GM12878 (cell line): ENCODE measurements around the gene SETDB1. TPM values are rescaled to one million over a fixed set of nuclear protein-coding genes. Genes with fewer than 3 reads are reported as not detected.

Experiments used
- ATAC-seq: fragments of 200-7000 bp; cut with Tn5 transposase; 3 replicates; pipeline ENCODE4 v1.9.1; 2020; ENCODE audit warnings: mild to moderate bottlenecking, moderate library complexity
- BruUV-seq: library from RNA; stranded (reverse); fragments of 400-500 nt; replicated peaks from 2 replicates; lab custom pipeline; 2021; lab: Mats Ljungman, UMichigan
- CTCF ChIA-PET: fragments of 300-600 bp; sonication (Branson Sonifier 250); formaldehyde crosslinking; extraction: SDS; loops from one replicate; lab custom pipeline; 2021; ENCODE audit warnings: inconsistent platforms; lab: Yijun Ruan, JAX
- POLR2A ChIA-PET: fragments of 350-600 bp; formaldehyde crosslinking; extraction: SDS; loops from one replicate; lab custom pipeline; 2021; ENCODE audit warnings: inconsistent platforms; lab: Charles Lee
- RAD21 ChIA-PET: fragments of 300-600 bp; sonication (Branson Sonifier 250); formaldehyde crosslinking; loops from one replicate; lab custom pipeline; 2023; ENCODE audit warnings: antibody characterized with exemption; ENCODE audit not compliant: unreplicated experiment; lab: Charles Lee
- SMC1A ChIA-PET: fragments of 300-600 bp; sonication (Branson Sonifier 250); formaldehyde crosslinking; loops from one replicate; lab custom pipeline; 2023; ENCODE audit not compliant: unreplicated experiment, uncharacterized antibody; lab: Charles Lee
- DNase-seq: peaks from one replicate; pipeline ENCODE4 v3.0.0-alpha.2; 2011; ENCODE audit warnings: low read depth, low spot score
- FAIRE-seq: peaks from 3 replicates; lab custom pipeline; 2011; peaks lifted over from hg19 to GRCh38; lab: Jason Lieb, UNC
- H2AFZ ChIP-seq: 2 replicates; pipeline ENCODE4 v1.6.0; 2011; ENCODE audit warnings: low read depth, low read length, control low read depth; ENCODE audit not compliant: control insufficient read depth
- H3K27ac ChIP-seq: 2 replicates; pipeline ENCODE4 v1.5.1; 2011; ENCODE audit warnings: control low read depth; ENCODE audit not compliant: control insufficient read depth, insufficient read depth
- H3K27me3 ChIP-seq, 2 experiments: replicated peaks in 1 of 2; 2 replicates each; pipeline versions ENCODE4 v1.6.0 to v1.6.1; 2011; ENCODE audit warnings: low read length in 1 of 2; ENCODE audit not compliant: control insufficient read depth in 2 of 2, insufficient read depth in 2 of 2
- H3K36me3 ChIP-seq, 2 experiments: 2 replicates each; pipeline ENCODE4 v1.5.1; 2011; ENCODE audit warnings: low read length in 1 of 2; ENCODE audit not compliant: control insufficient read depth in 2 of 2, insufficient read depth in 2 of 2
- H3K4me1 ChIP-seq: 2 replicates; pipeline ENCODE4 v1.6.1; 2011; ENCODE audit warnings: mild to moderate bottlenecking, low read length, moderate library complexity, mixed read lengths; ENCODE audit not compliant: control insufficient read depth, insufficient read depth
- H3K4me2 ChIP-seq: 2 replicates; pipeline ENCODE4 v1.6.0; 2011; ENCODE audit warnings: control low read depth; ENCODE audit not compliant: control insufficient read depth, insufficient read depth
- H3K4me3 ChIP-seq: fragments of 200-600 bp; sonication (generic); 2 replicates; pipeline ENCODE4 v1.5.1; 2016
- H3K79me2 ChIP-seq: 2 replicates; pipeline ENCODE4 v1.6.0; 2011; ENCODE audit warnings: low read length; ENCODE audit not compliant: control insufficient read depth, insufficient read depth
- H3K9ac ChIP-seq: 2 replicates; pipeline ENCODE4 v1.8.0; 2011; ENCODE audit warnings: low read length, control low read depth, mixed read lengths; ENCODE audit not compliant: control insufficient read depth, insufficient read depth
- H3K9me3 ChIP-seq: replicated peaks from 3 replicates; pipeline ENCODE4 v1.5.1; 2011; ENCODE audit warnings: mild to moderate bottlenecking, low read length; ENCODE audit not compliant: control insufficient read depth, insufficient read depth
- H4K20me1 ChIP-seq: 2 replicates; pipeline ENCODE4 v1.6.0; 2011; ENCODE audit not compliant: control insufficient read depth, insufficient read depth
- BACH1 ChIP-seq: fragments of 450-650 bp; IDR thresholded peaks from 2 replicates; pipeline ENCODE4 v1.6.1; 2017; ENCODE audit warnings: mild to moderate bottlenecking, borderline replicate concordance
- CBFB ChIP-seq: IDR thresholded peaks from 2 replicates; pipeline ENCODE4 v1.6.1; 2016; ENCODE audit warnings: antibody characterized with exemption, low read depth
- CBX3 ChIP-seq: fragments of 200-600 bp; sonication (generic); IDR thresholded peaks from 2 replicates; pipeline ENCODE4 v1.6.1; 2016; ENCODE audit warnings: low read depth, borderline replicate concordance
- CBX5 ChIP-seq: sonication (generic); IDR thresholded peaks from 2 replicates; pipeline ENCODE4 v1.6.1; 2016; ENCODE audit warnings: low read depth, moderate library complexity, mild to moderate bottlenecking, inconsistent platforms
- CEBPB ChIP-seq, 2 experiments: fragments of 150-350 bp in 1 of 2; IDR thresholded peaks; 2 replicates each; pipeline ENCODE4 v1.6.1; 2012 to 2014; ENCODE audit warnings: low read depth in 2 of 2, low read length in 2 of 2, borderline replicate concordance in 1 of 2, inconsistent platforms in 1 of 2
- DPF2 ChIP-seq: fragments of 450-650 bp; IDR thresholded peaks from 2 replicates; pipeline ENCODE4 v1.6.1; 2017; ENCODE audit warnings: mild to moderate bottlenecking
- EGR1 ChIP-seq, 2 experiments: IDR thresholded peaks; 1 replicate in 1 of 2; 2 replicates in 1 of 2; pipeline ENCODE4 v1.6.1; 2011 to 2012; ENCODE audit warnings: low read depth in 2 of 2, low read length in 2 of 2, borderline replicate concordance in 1 of 2, mild to moderate bottlenecking in 1 of 2, moderate library complexity in 1 of 2
- FOXK2 ChIP-seq: fragments of 450-650 bp; IDR thresholded peaks from 2 replicates; pipeline ENCODE4 v1.6.1; 2017; ENCODE audit warnings: mild to moderate bottlenecking, moderate library complexity
- FOXM1 ChIP-seq: IDR thresholded peaks from 2 replicates; pipeline ENCODE4 v1.6.1; 2012; ENCODE audit warnings: low read depth, mild to moderate bottlenecking, inconsistent platforms, low read length, moderate library complexity
- HDAC2 ChIP-seq: fragments of 200-600 bp; sonication (generic); IDR thresholded peaks from 2 replicates; pipeline ENCODE4 v1.6.1; 2017
- KDM1A ChIP-seq: fragments of 200-600 bp; sonication (generic); IDR thresholded peaks from 2 replicates; pipeline ENCODE4 v1.6.1; 2016; ENCODE audit warnings: borderline replicate concordance
- MYC ChIP-seq: IDR thresholded peaks from 2 replicates; pipeline ENCODE4 v1.6.1; 2011; ENCODE audit warnings: mild to moderate bottlenecking, low read length, moderate library complexity, inconsistent platforms; ENCODE audit not compliant: insufficient read depth, insufficient replicate concordance, insufficient read length, severe bottlenecking
- SIN3A ChIP-seq: IDR thresholded peaks from 2 replicates; pipeline ENCODE4 v1.6.1; 2012; ENCODE audit warnings: low read depth, low read length, improper control_type of control experiment
- SRF ChIP-seq, 2 experiments: IDR thresholded peaks; 2 replicates each; pipeline ENCODE4 v1.6.1; 2011; ENCODE audit warnings: low read depth in 2 of 2, low read length in 2 of 2, mild to moderate bottlenecking in 1 of 2, moderate library complexity in 1 of 2
- STAT3 ChIP-seq: IDR thresholded peaks from 2 replicates; pipeline ENCODE4 v1.6.1; 2011; ENCODE audit warnings: low read depth, low read length, improper control_type of control experiment
- WGBS: methylation state at CpG from one replicate; pipeline ENCODE4 v1.1.6; 2016; ENCODE audit warnings: low lambda C conversion rate; ENCODE audit not compliant: insufficient replicate concordance, insufficient coverage; ENCODE audit errors: missing lambda C conversion rate; 5-methylcytosine and 5-hydroxymethylcytosine counted together
- in situ Hi-C: fragments of 300-500 bp; cut with MboI; formaldehyde crosslinking; loops from 9 replicates; pipeline ENCODE4 v1.14.3; 2018; ENCODE audit warnings: mixed read lengths
- intact Hi-C: fragments of 100-400 bp; cut with micrococcal nuclease; formaldehyde crosslinking; loops from one replicate; pipeline ENCODE4 v1.14.2; 2022; ENCODE audit not compliant: unreplicated experiment
- polyA plus RNA-seq, 11 experiments: library from polyadenylated mRNA; depleted of rRNA in 4 of 11; unstranded in 6 of 11; stranded (reverse) in 5 of 11; fragments of >200 nt; fragmentation: Nextera tagmentation in 4 of 11; fragmentation: Illumina TruSeq in 1 of 11; extraction: Ambion mirVana in 4 of 11; extraction: Trizol in 1 of 11; gene quantifications; 1 replicate in 1 of 11; 2 replicates in 10 of 11; pipeline versions ENCODE4 v1.2.1 to v1.2.3, GENCODE V29; 2011 to 2016; ENCODE audit warnings: inconsistent platforms in 2 of 11, missing spikeins in 2 of 11, low read depth in 1 of 11
- total RNA-seq, 4 experiments: library from RNA; depleted of rRNA in 3 of 4; stranded (reverse); fragments of >200 nt in 3 of 4; fragmentation: Illumina TruSeq in 1 of 4; extraction: Trizol in 1 of 4; gene quantifications; 2 replicates each; pipeline versions ENCODE4 v1.2.1 to v1.2.3, GENCODE V29; 2013 to 2021
- TF ChIP-seq, protein P1 (sequence below): IDR thresholded peaks from 2 replicates; pipeline ENCODE4 v1.6.1; 2011; ENCODE audit warnings: low read depth, mild to moderate bottlenecking, low read length, moderate library complexity, borderline replicate concordance; ENCODE audit errors: extremely low read depth
- TF ChIP-seq, protein P2 (sequence below): IDR thresholded peaks from 2 replicates; pipeline ENCODE4 v1.6.1; 2011; ENCODE audit warnings: borderline replicate concordance, low read depth, mild to moderate bottlenecking, moderate library complexity, low read length; ENCODE audit not compliant: insufficient read depth, poor library complexity, severe bottlenecking
- TF ChIP-seq, protein P3 (sequence below): fragments of 450-650 bp; formaldehyde crosslinking; IDR thresholded peaks from 2 replicates; pipeline ENCODE4 v1.4.0; 2022; ENCODE audit warnings: mild to moderate bottlenecking, moderate library complexity

The SETDB1 gene
- total and polyA plus RNA-seq, 10 of the 15 experiments (the other 5 are each of a cell fraction or from before 2014, with no cell fraction given), result 14.3 to 56.7 (median 35.7) TPM

DNA sequence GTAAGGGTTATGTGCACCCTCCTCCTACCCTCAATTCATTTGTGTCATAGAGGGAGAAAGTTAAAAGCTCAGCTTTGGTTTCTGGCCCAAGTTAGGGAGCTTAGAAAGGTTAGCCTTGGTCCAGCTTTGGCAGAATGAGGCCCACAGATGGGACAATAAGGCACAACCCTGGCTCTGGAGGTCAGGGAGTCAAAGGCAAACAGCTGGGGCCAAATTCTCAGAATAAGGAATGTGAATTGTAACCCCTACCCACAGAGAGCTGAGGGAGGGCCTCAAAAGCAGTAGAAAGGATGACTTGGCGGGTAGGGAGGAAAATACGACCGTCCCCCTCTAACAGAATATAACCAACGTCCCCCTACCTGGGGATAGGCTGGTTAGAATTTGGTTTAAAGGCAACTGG is 39.4 kb downstream of the SETDB1 start (continued):
- TF ChIP-seq FOXK2 (no peak), CBX5 (no peak)
- TF ChIP-seq, all 136 proteins: peak for 0

DNA sequence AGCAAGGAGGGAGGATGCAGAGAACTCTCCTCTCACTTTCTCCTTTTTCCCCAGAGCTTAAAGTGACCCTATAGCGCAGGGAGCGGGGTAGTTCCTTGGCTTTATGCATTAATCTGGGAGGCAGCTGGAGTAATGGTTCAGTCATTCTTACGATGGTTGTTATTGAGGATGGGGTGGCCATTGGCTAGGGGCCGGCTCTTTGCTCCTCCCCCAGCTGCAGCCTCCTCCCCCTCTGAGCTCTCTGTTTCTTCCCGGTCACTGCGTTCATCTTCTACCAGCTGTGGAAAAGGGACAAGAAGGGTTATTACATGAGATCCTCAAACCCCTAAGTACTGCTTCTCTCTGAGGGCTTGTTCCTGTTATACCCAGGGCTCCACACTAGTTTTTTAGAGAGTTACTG is 39.8 kb downstream of the SETDB1 start:
- ChIA-PET RAD21 (no interaction called here), CTCF (interaction anchor here (1.0 to 1.3 kb wide), 4 partner anchors 11 to 286 kb away, joined by 3 to 6 read pairs (median 4); no protein-coding TSS in a partner anchor), POLR2A (interaction anchor here (0.5 kb wide), 1 partner anchor 125 kb away, joined by 3 read pairs; no protein-coding TSS in a partner anchor), SMC1A (interaction anchor here (0.9 kb wide), 1 partner anchor 8 kb away, joined by 3 read pairs; no protein-coding TSS in a partner anchor)
- DNase-seq (no peak), FAIRE-seq (no peak), ATAC-seq (no peak)
- BruUV-seq, result no TSS peak
- peaks cover 7% of the 10 kb centered on the region for H3K79me2 ChIP-seq
- H2AFZ ChIP-seq, result no peak overlapping the region
- no peaks in the 10 kb centered on the region for H3K27me3 ChIP-seq
- H3K4me1 ChIP-seq, result no peaks in the 10 kb centered on the region
- no peaks in the 10 kb centered on the region for H3K9me3 ChIP-seq
- H4K20me1 ChIP-seq, result no peaks in the 10 kb centered on the region
- 78% methylated on average over 6 of the region's 6 CpGs for WGBS
- H3K36me3 ChIP-seq, result peaks cover 22 to 37% of the 10 kb centered on the region in 2 experiments
- intact Hi-C loops (no loop called here), in situ Hi-C loops (no loop called here)
- no peak overlapping the region for H3K27ac ChIP-seq
- no peak overlapping the region for H3K4me2 ChIP-seq
- H3K9ac ChIP-seq, result no peak overlapping the region
- H3K4me3 ChIP-seq, result no peak overlapping the region
- no peak for TF ChIP-seq FOXM1
- TF ChIP-seq, protein P1, sequence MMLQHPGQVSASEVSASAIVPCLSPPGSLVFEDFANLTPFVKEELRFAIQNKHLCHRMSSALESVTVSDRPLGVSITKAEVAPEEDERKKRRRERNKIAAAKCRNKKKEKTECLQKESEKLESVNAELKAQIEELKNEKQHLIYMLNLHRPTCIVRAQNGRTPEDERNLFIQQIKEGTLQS, result no peak
- no peak for TF ChIP-seq CEBPB (IDR thresholded peaks at IDR 0.05; ENCODE audit: borderline replicate concordance in 1 of 2, low read depth in 2 of 2, low read length in 2 of 2)
- no peak for TF ChIP-seq CBX3
- TF ChIP-seq, protein P2, sequence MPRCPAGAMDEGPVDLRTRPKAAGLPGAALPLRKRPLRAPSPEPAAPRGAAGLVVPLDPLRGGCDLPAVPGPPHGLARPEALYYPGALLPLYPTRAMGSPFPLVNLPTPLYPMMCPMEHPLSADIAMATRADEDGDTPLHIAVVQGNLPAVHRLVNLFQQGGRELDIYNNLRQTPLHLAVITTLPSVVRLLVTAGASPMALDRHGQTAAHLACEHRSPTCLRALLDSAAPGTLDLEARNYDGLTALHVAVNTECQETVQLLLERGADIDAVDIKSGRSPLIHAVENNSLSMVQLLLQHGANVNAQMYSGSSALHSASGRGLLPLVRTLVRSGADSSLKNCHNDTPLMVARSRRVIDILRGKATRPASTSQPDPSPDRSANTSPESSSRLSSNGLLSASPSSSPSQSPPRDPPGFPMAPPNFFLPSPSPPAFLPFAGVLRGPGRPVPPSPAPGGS, result no peak
- no peak for TF ChIP-seq EGR1 (IDR thresholded peaks at IDR 0.05; ENCODE audit: borderline replicate concordance in 1 of 2, low read depth in 2 of 2, low read length in 2 of 2)
- no peak for TF ChIP-seq CBFB
- no peak for TF ChIP-seq SIN3A
- TF ChIP-seq KDM1A, result no peak
- TF ChIP-seq STAT3, result no peak
- no peak for TF ChIP-seq BACH1
- no peak for TF ChIP-seq HDAC2
- no peak for TF ChIP-seq MYC
- TF ChIP-seq SRF (IDR thresholded peaks at IDR 0.05; ENCODE audit: low read depth in 2 of 2, low read length in 2 of 2), result no peak
- TF ChIP-seq, protein P3, sequence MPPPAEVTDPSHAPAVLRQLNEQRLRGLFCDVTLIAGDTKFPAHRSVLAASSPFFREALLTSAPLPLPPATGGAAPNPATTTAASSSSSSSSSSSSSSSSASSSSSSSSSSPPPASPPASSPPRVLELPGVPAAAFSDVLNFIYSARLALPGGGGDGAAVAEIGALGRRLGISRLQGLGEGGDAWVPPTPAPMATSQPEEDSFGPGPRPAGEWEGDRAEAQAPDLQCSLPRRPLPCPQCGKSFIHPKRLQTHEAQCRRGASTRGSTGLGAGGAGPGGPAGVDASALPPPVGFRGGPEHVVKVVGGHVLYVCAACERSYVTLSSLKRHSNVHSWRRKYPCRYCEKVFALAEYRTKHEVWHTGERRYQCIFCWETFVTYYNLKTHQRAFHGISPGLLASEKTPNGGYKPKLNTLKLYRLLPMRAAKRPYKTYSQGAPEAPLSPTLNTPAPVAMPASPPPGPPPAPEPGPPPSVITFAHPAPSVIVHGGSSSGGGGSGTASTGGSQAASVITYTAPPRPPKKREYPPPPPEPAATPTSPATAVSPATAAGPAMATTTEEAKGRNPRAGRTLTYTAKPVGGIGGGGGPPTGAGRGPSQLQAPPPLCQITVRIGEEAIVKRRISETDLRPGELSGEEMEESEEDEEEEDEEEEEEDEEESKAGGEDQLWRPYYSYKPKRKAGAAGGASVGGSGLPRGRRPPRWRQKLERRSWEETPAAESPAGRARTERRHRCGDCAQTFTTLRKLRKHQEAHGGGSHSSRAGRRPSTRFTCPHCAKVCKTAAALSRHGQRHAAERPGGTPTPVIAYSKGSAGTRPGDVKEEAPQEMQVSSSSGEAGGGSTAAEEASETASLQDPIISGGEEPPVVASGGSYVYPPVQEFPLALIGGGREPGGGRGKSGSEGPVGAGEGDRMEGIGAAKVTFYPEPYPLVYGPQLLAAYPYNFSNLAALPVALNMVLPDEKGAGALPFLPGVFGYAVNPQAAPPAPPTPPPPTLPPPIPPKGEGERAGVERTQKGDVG (CRISPR knock-in tag), result no peak
- TF ChIP-seq DPF2, result no peak
